HL-60 (cell line): Measurements from ENCODE around the gene SPATS2L.

ENCODE experiments used
- DNase-seq, 2 experiments: peaks; one replicate each; pipeline ENCODE4 v3.0.0-alpha.2; 2010 to 2020; ENCODE audit warnings: low read depth in 1 of 2, low spot score in 1 of 2
- H3K27ac ChIP-seq: fragments of 250-450 bp; sonication (Bioruptor Pico); replicated peaks from 2 replicates; pipeline ENCODE4 v1.5.1; 2020; ENCODE audit warnings: mild to moderate bottlenecking, moderate library complexity
- H3K27me3 ChIP-seq: fragments of 250-450 bp; sonication (Bioruptor Pico); 2 replicates; pipeline ENCODE4 v1.5.1; 2021; ENCODE audit warnings: mild to moderate bottlenecking, moderate library complexity; ENCODE audit not compliant: insufficient read depth, poor library complexity, severe bottlenecking
- H3K4me3 ChIP-seq: replicated peaks from 2 replicates; pipeline ENCODE4 v1.5.1; 2011; ENCODE audit warnings: mild to moderate bottlenecking, control low read depth, low read length; ENCODE audit not compliant: insufficient read depth
- GABPA ChIP-seq: IDR thresholded peaks from 2 replicates; pipeline ENCODE4 v1.6.1; 2012; ENCODE audit warnings: low read depth
- POLR2AphosphoS5 ChIP-seq: IDR thresholded peaks from 2 replicates; pipeline ENCODE4 v1.6.1; 2012; ENCODE audit warnings: low read depth
- REST ChIP-seq: IDR thresholded peaks from 2 replicates; pipeline ENCODE4 v1.6.1; 2012; ENCODE audit warnings: low read depth; ENCODE audit not compliant: insufficient replicate concordance
- SPI1 ChIP-seq: IDR thresholded peaks from 2 replicates; pipeline ENCODE4 v1.6.1; 2012; ENCODE audit warnings: low read depth, mild to moderate bottlenecking, borderline replicate concordance
- TF ChIP-seq, protein P1 (sequence below): IDR thresholded peaks from one replicate; pipeline ENCODE4 v1.5.1; 2011; ENCODE audit warnings: low read length, control low read depth, inconsistent platforms; ENCODE audit not compliant: insufficient read depth

SPATS2L gene

DNA sequence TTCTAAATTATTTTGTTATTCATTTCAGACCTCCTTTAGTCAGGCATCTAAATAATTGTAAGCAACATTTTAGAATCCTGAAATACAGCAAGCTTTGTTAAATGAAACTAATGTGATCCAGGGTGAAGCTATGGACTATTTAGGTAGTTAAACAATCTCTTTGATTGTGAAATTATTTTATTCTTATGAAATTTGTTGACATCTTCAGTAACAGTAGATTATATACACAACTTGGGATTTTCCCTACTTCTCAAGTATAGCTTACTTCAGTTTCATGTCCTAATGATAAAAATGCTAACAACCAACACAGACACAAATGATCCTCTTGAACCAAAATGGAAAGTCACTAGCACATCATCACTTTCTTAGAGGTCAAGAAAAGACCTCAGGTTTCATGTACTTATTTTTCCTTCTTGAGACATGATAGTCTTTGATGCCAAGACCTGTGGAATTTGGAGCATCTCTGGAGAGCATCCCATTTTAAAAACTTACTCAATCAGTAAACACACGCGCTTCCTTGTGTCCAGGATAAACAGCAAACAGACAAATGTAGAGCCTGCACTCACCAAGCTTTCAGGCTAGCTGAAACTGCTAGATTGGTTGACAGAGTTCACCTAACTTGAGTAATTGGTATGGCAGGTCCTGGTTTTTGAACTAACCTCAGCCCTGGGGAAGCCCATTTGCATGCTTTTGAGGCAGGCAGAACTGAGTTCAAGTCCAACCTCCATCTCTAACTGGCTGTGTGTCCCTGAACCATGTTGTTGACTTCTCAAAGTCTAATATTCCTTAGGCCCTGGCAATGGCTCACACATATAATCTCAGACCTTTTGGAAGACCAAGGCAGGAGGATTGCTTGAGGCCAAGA is 155.6 kb downstream of the SPATS2L start:
- peaks cover 2% of the 10 kb centered on the region for H3K27me3 ChIP-seq
- no peak overlapping the region for H3K4me3 ChIP-seq
- DNase-seq: no peak
- TF ChIP-seq POLR2AphosphoS5 (no peak), REST (no peak)
- TF ChIP-seq, protein P1, sequence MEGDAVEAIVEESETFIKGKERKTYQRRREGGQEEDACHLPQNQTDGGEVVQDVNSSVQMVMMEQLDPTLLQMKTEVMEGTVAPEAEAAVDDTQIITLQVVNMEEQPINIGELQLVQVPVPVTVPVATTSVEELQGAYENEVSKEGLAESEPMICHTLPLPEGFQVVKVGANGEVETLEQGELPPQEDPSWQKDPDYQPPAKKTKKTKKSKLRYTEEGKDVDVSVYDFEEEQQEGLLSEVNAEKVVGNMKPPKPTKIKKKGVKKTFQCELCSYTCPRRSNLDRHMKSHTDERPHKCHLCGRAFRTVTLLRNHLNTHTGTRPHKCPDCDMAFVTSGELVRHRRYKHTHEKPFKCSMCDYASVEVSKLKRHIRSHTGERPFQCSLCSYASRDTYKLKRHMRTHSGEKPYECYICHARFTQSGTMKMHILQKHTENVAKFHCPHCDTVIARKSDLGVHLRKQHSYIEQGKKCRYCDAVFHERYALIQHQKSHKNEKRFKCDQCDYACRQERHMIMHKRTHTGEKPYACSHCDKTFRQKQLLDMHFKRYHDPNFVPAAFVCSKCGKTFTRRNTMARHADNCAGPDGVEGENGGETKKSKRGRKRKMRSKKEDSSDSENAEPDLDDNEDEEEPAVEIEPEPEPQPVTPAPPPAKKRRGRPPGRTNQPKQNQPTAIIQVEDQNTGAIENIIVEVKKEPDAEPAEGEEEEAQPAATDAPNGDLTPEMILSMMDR: no peak
- no peak overlapping the region for H3K27ac ChIP-seq

GRCh38 chr2:200463452-200463851 is 157.0 kb downstream of the SPATS2L start:
- Histone ChIP-seq H3K4me3 (no peak overlapping the region), H3K27ac (no peak overlapping the region), H3K27me3 (peaks cover 2% of the 10 kb centered on the region)
- no peak for DNase-seq
- TF ChIP-seq REST: no peak
- TF ChIP-seq GABPA: no peak
- TF ChIP-seq POLR2AphosphoS5: no peak
- TF ChIP-seq, protein P1: no peak
- TF ChIP-seq SPI1: no peak

DNA sequence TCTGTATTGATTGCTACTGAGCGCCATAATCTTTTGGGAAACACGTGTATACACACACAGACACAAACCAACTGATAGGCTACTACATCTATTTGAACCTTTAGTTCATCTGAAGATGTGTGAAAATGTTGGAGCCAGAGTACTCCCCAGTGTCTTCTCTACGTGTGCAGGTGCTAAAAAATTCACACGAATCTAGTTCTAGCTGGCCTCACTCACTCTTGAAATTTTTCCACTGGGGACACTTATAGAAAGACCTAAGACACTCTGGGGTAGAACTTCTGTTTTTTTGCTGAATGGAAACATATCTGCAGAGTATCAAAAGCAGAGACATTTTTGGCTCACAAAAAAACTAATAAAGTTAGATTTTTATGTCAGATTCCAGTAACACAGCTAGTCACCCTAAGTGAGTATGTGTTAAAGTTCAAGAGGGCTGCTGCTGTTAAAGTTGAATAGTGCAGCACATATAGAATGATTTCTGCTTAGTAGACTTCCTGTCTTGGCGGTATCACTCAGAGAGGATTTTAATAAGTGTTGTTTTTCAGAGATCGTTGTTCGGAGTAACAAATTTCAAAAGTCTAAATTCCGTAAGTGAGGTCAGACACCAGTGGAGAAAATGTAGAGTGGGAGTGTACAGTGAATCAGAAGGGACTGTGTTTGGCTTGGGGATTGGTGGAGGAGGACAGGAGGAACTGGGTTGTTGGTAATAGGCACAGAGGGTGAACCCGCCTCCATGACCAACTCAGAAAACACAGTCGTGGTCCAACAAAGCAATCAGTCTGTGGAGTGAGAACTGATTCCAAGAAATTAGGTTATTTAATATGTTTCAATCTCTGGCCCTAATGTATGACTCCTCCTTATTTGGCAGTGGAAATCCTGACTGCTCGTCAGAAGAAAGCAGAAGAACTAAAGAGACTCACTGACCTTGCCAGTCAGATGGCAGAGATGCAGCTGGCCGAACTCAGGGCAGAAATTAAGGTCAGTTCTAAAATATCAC is 160.2 kb downstream of the SPATS2L start:
- Histone ChIP-seq H3K27me3 (no peaks in the 10 kb centered on the region), H3K4me3 (no peak overlapping the region), H3K27ac (no peak overlapping the region)
- DNase-seq: no peak
- TF ChIP-seq REST (no peak), POLR2AphosphoS5 (no peak), GABPA (no peak), SPI1 (no peak)
- TF ChIP-seq, protein P1: no peak
